Activated T-cell treated with anti-CD3 and anti-CD28 coated beads, Interleukin-2, amount 50 U/mL, for 4 hours (primary cell): ENCODE data around the gene RGS1. TPM values are rescaled to one million over a fixed set of nuclear protein-coding genes. Genes with fewer than 3 reads are reported as not detected.

ENCODE experiments used
- ATAC-seq, 2 donors: fragments of 200-7000 bp; cut with Tn5 transposase; one replicate each; pipeline ENCODE4 v1.10.0; 2021
- DNase-seq: peaks from one replicate; pipeline ENCODE4 v3.0.0-alpha.2; 2020
- H3K27me3 Mint-ChIP-seq: one replicate; pipeline ENCODE4 v1.8.0; 2021; ENCODE audit warnings: low read depth, mixed read lengths
- H3K36me3 Mint-ChIP-seq: one replicate; pipeline ENCODE4 v1.8.0; 2022; ENCODE audit warnings: mixed read lengths; ENCODE audit not compliant: insufficient read depth
- H3K4me1 Mint-ChIP-seq: one replicate; pipeline ENCODE4 v1.8.0; 2021; ENCODE audit warnings: low read depth, mixed read lengths
- H3K4me3 Mint-ChIP-seq: one replicate; pipeline ENCODE4 v1.8.0; 2021; ENCODE audit warnings: mild to moderate bottlenecking, moderate library complexity, mixed read lengths
- H3K9me3 Mint-ChIP-seq: one replicate; pipeline ENCODE4 v1.8.0; 2021; ENCODE audit warnings: mixed read lengths
- total RNA-seq, 3 donors: library from RNA; stranded (reverse); gene quantifications; one replicate each; pipeline ENCODE4 v1.2.1, GENCODE V29; 2021

RGS1 gene
- total RNA-seq, 3 donors from 2014 or later: 31.7 to 47.6 (median 34.4) TPM

- no peaks in the 10 kb centered on the region for H3K27me3 Mint-ChIP-seq
- no peaks in the 10 kb centered on the region for H3K9me3 Mint-ChIP-seq
- no peak overlapping the region for H3K4me3 Mint-ChIP-seq
- H3K4me1 Mint-ChIP-seq: peaks cover 49% of the 10 kb centered on the region
- no peaks in the 10 kb centered on the region for H3K36me3 Mint-ChIP-seq
- ATAC-seq (no peak), DNase-seq (no peak)
These were observed 29.6 kb upstream of the RGS1 start for GRCh38 chr1:192545896-192546521.

- H3K4me1 Mint-ChIP-seq: peaks cover 52% of the 10 kb centered on the region
- no peaks in the 10 kb centered on the region for H3K9me3 Mint-ChIP-seq
- no peak for DNase-seq
- ATAC-seq: peak in 1 of 2 donors; percentile 39
- H3K36me3 Mint-ChIP-seq: no peaks in the 10 kb centered on the region
- H3K4me3 Mint-ChIP-seq: no peak overlapping the region
- H3K27me3 Mint-ChIP-seq: no peaks in the 10 kb centered on the region
These were observed 28.9 kb upstream of the RGS1 start for GRCh38 chr1:192546596-192547190.

- H3K27me3 Mint-ChIP-seq: no peaks in the 10 kb centered on the region
- H3K4me3 Mint-ChIP-seq: no peak overlapping the region
- H3K9me3 Mint-ChIP-seq: no peaks in the 10 kb centered on the region
- H3K4me1 Mint-ChIP-seq: peaks cover 56% of the 10 kb centered on the region
- ATAC-seq (no peak), DNase-seq (no peak)
- H3K36me3 Mint-ChIP-seq: no peaks in the 10 kb centered on the region
These were observed 28.1 kb upstream of the RGS1 start for GRCh38 chr1:192547501-192547900.

- no peaks in the 10 kb centered on the region for H3K27me3 Mint-ChIP-seq
- H3K9me3 Mint-ChIP-seq: no peaks in the 10 kb centered on the region
- ATAC-seq: no peak
- H3K36me3 Mint-ChIP-seq: no peaks in the 10 kb centered on the region
- H3K4me3 Mint-ChIP-seq: no peak overlapping the region
- DNase-seq: no peak
- H3K4me1 Mint-ChIP-seq: peaks cover 59% of the 10 kb centered on the region
These were observed 25.6 kb upstream of the RGS1 start for GRCh38 chr1:192549937-192550336.

GRCh38 chr1:192550922-192551534, 24.5 kb upstream of the RGS1 start:
- H3K36me3 Mint-ChIP-seq: no peaks in the 10 kb centered on the region
- no peak for DNase-seq
- peak; percentile 74 to 84 for ATAC-seq
- H3K4me1 Mint-ChIP-seq: peaks cover 53% of the 10 kb centered on the region
- H3K27me3 Mint-ChIP-seq: no peaks in the 10 kb centered on the region
- no peak overlapping the region for H3K4me3 Mint-ChIP-seq
- no peaks in the 10 kb centered on the region for H3K9me3 Mint-ChIP-seq

GRCh38 chr1:192552760-192553191, 22.8 kb upstream of the RGS1 start:
- DNase-seq (no peak), ATAC-seq (no peak)
- H3K4me1 Mint-ChIP-seq: peaks cover 44% of the 10 kb centered on the region
- peak overlapping the region; percentile 1 for H3K4me3 Mint-ChIP-seq
- H3K9me3 Mint-ChIP-seq: no peaks in the 10 kb centered on the region
- H3K36me3 Mint-ChIP-seq: no peaks in the 10 kb centered on the region
- H3K27me3 Mint-ChIP-seq: no peaks in the 10 kb centered on the region

GRCh38 chr1:192553741-192554140, 21.8 kb upstream of the RGS1 start:
- no peaks in the 10 kb centered on the region for H3K36me3 Mint-ChIP-seq
- no peak overlapping the region for H3K4me3 Mint-ChIP-seq
- peaks cover 52% of the 10 kb centered on the region for H3K4me1 Mint-ChIP-seq
- no peak for DNase-seq
- H3K27me3 Mint-ChIP-seq: no peaks in the 10 kb centered on the region
- no peak for ATAC-seq
- no peaks in the 10 kb centered on the region for H3K9me3 Mint-ChIP-seq

GRCh38 chr1:192554904-192555303, 20.7 kb upstream of the RGS1 start:
- Mint-ChIP-seq H3K4me3 (no peak overlapping the region), H3K36me3 (no peaks in the 10 kb centered on the region), H3K4me1 (peaks cover 57% of the 10 kb centered on the region), H3K27me3 (no peaks in the 10 kb centered on the region), H3K9me3 (no peaks in the 10 kb centered on the region)
- DNase-seq (no peak), ATAC-seq (no peak)

GRCh38 chr1:192555399-192555798, 20.2 kb upstream of the RGS1 start:
- H3K27me3 Mint-ChIP-seq: no peaks in the 10 kb centered on the region
- DNase-seq (no peak), ATAC-seq (no peak)
- H3K9me3 Mint-ChIP-seq: no peaks in the 10 kb centered on the region
- peaks cover 57% of the 10 kb centered on the region for H3K4me1 Mint-ChIP-seq
- H3K36me3 Mint-ChIP-seq: no peaks in the 10 kb centered on the region
- H3K4me3 Mint-ChIP-seq: no peak overlapping the region

GRCh38 chr1:192557841-192558595, 17.6 kb upstream of the RGS1 start:
- Mint-ChIP-seq H3K4me1 (peaks cover 42% of the 10 kb centered on the region), H3K36me3 (no peaks in the 10 kb centered on the region), H3K4me3 (no peak overlapping the region), H3K9me3 (no peaks in the 10 kb centered on the region), H3K27me3 (no peaks in the 10 kb centered on the region)
- ATAC-seq (no peak), DNase-seq (no peak)

GRCh38 chr1:192559115-192560006, 16.2 kb upstream of the RGS1 start:
- Mint-ChIP-seq H3K4me1 (peaks cover 36% of the 10 kb centered on the region), H3K9me3 (no peaks in the 10 kb centered on the region), H3K27me3 (no peaks in the 10 kb centered on the region), H3K4me3 (no peak overlapping the region), H3K36me3 (no peaks in the 10 kb centered on the region)
- ATAC-seq: peak; percentile 51 to 55
- no peak for DNase-seq

- no peaks in the 10 kb centered on the region for H3K27me3 Mint-ChIP-seq
- H3K9me3 Mint-ChIP-seq: no peaks in the 10 kb centered on the region
- peaks cover 45% of the 10 kb centered on the region for H3K4me1 Mint-ChIP-seq
These were observed 14.3 kb upstream of the RGS1 start for GRCh38 chr1:192561301-192561700.

GRCh38 chr1:192563129-192563528, 12.4 kb upstream of the RGS1 start:
- Mint-ChIP-seq H3K27me3 (no peaks in the 10 kb centered on the region), H3K4me3 (no peak overlapping the region), H3K9me3 (no peaks in the 10 kb centered on the region), H3K36me3 (no peaks in the 10 kb centered on the region), H3K4me1 (peaks cover 58% of the 10 kb centered on the region)
- no peak for ATAC-seq
- no peak for DNase-seq

More at GRCh38 chr1:192561301-192561700, 14.3 kb upstream of the RGS1 start:
- no peak overlapping the region for H3K4me3 Mint-ChIP-seq
- DNase-seq (no peak), ATAC-seq (no peak)
- H3K36me3 Mint-ChIP-seq: no peaks in the 10 kb centered on the region

GRCh38 chr1:192564099-192564498, 11.5 kb upstream of the RGS1 start:
- Mint-ChIP-seq H3K4me3 (no peak overlapping the region), H3K9me3 (no peaks in the 10 kb centered on the region), H3K27me3 (no peaks in the 10 kb centered on the region), H3K4me1 (peaks cover 52% of the 10 kb centered on the region), H3K36me3 (no peaks in the 10 kb centered on the region)
- ATAC-seq: no peak
- no peak for DNase-seq
